Chondrocyte (in vitro differentiated cells): ENCODE results near the gene CAPG. TPM values are rescaled to one million over a fixed set of nuclear protein-coding genes. Genes with fewer than 3 reads are reported as not detected.

Experiments
- DNase-seq: peaks from one replicate; pipeline ENCODE4 v3.0.0; 2021; ENCODE audit warnings: mixed read lengths, low spot score
- H3K27ac Mint-ChIP-seq: one replicate; pipeline ENCODE4 v1.8.0; 2021; ENCODE audit warnings: mild to moderate bottlenecking, moderate library complexity, mixed read lengths; ENCODE audit not compliant: unreplicated experiment
- H3K27me3 Mint-ChIP-seq: 2 replicates; pipeline ENCODE4 v1.8.0; 2021; ENCODE audit warnings: low read depth, mixed read lengths
- H3K36me3 Mint-ChIP-seq: 2 replicates; pipeline ENCODE4 v1.8.0; 2021; ENCODE audit warnings: low read depth, mixed read lengths
- H3K4me1 Mint-ChIP-seq: 2 replicates; pipeline ENCODE4 v1.8.0; 2021; ENCODE audit warnings: low read depth, mild to moderate bottlenecking, mixed read lengths
- H3K4me3 Mint-ChIP-seq: one replicate; pipeline ENCODE4 v1.8.0; 2021; ENCODE audit warnings: mild to moderate bottlenecking, moderate library complexity, mixed read lengths; ENCODE audit not compliant: unreplicated experiment
- H3K9me3 Mint-ChIP-seq: 2 replicates; pipeline ENCODE4 v1.8.0; 2021; ENCODE audit warnings: low read depth, mixed read lengths
- total RNA-seq: library from RNA; stranded (reverse); gene quantifications from 3 replicates; pipeline ENCODE4 v1.2.1, GENCODE V29; 2021
- TF ChIP-seq, protein P1 (sequence below): fragments of 200-600 bp; sonication (generic); IDR thresholded peaks from 2 replicates; pipeline ENCODE4 v1.5.0; 2021; ENCODE audit warnings: antibody characterized with exemption, mild to moderate bottlenecking, moderate library complexity

The CAPG gene
- total RNA-seq, 1 donor from 2014 or later: 76.5 TPM

DNA sequence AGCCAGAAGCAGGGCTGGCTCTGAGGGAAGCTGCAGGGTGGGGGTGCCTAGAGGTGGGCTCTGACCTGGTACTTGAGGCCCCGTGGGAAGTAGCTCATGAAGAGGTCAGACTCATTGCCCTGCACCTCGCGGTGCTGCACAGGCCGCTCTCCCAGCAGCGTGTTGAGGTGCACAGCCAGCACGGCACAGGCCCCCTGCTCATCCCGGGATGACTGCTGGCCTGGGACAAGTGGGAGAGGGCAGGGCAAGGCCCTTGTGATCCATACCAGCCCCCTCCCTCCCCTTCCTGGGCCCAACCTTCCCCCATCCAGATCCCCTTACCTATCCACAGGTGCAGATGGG lies 8.7 kb downstream of the CAPG start:
- H3K36me3 Mint-ChIP-seq: peaks cover 16% of the 10 kb centered on the region
- H3K27me3 Mint-ChIP-seq: no peaks in the 10 kb centered on the region
- H3K4me1 Mint-ChIP-seq: peaks cover 19% of the 10 kb centered on the region
- TF ChIP-seq, protein P1, sequence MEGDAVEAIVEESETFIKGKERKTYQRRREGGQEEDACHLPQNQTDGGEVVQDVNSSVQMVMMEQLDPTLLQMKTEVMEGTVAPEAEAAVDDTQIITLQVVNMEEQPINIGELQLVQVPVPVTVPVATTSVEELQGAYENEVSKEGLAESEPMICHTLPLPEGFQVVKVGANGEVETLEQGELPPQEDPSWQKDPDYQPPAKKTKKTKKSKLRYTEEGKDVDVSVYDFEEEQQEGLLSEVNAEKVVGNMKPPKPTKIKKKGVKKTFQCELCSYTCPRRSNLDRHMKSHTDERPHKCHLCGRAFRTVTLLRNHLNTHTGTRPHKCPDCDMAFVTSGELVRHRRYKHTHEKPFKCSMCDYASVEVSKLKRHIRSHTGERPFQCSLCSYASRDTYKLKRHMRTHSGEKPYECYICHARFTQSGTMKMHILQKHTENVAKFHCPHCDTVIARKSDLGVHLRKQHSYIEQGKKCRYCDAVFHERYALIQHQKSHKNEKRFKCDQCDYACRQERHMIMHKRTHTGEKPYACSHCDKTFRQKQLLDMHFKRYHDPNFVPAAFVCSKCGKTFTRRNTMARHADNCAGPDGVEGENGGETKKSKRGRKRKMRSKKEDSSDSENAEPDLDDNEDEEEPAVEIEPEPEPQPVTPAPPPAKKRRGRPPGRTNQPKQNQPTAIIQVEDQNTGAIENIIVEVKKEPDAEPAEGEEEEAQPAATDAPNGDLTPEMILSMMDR: no peak
- H3K27ac Mint-ChIP-seq: no peak overlapping the region
- peak; percentile 78 for DNase-seq
- peaks cover 5% of the 10 kb centered on the region for H3K9me3 Mint-ChIP-seq
- no peak overlapping the region for H3K4me3 Mint-ChIP-seq

DNA sequence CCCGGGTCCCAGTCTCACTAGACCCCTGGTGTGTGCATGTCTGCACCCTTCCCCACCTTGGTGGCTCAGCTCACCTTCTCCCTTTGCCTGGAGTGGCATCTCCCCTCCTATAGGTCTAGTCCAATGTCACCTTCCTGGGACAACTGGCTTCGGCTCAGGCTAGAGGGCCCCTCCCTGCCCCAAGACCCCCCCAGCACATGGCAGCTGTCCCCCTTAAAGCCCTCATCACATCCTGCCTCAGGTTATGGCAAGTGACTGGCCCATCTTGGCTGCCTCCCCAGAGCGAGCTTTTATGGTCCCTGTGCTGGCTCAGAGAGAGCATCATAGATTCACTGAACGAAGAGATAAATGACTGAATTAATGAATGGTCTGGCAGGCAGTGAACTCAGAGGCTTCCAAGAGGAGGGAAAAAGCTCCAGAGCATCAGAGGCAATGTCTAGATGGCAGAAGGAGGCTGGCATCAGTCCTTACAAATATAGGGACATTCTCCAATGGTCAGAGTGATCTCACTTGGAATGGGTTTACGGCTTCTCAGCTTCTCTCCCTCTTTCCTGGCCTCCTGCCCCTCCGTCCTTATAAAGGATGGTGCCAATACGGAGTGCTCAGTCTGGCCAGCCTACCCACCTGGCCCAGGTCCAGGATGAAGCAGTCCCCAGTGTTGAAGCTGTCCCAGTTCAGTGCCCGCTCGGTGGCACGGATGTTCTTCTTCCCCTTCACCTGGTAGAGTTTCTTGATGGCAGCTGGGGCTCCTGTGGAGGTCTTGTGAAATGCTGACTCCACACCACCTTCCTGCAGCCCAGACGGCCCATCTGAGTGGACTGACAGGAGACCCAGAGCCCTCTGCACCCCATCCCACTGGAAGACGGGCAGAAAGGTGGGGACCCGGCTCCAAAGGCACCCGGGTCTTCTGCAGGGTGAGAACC lies 9.4 kb downstream of the CAPG start:
- Mint-ChIP-seq H3K4me3 (no peak overlapping the region), H3K27ac (no peak overlapping the region), H3K9me3 (peaks cover 5% of the 10 kb centered on the region), H3K27me3 (no peaks in the 10 kb centered on the region), H3K4me1 (peaks cover 17% of the 10 kb centered on the region), H3K36me3 (peaks cover 16% of the 10 kb centered on the region)
- TF ChIP-seq, protein P1: no peak
- no peak for DNase-seq

DNA sequence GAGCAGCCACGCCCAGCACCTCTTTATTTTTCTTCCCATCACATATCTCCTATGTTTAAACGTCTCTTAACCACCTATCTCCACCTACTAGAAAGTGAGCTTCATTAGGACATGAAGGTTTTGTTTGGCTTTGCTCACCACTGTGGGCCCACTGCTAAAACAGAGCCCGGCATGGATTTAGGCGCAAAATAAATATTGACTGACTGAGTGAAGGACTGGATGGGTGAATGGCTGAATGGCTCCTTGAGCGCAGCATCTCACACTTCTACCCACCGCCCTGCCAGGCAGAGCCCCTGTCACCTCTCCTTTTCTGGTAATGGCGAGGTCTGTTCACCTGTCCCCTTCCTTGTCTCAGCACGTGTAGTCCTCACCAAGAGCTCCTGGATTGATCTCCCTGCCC lies 10.1 kb downstream of the CAPG start:
- Mint-ChIP-seq H3K36me3 (peaks cover 16% of the 10 kb centered on the region), H3K27me3 (no peaks in the 10 kb centered on the region), H3K27ac (no peak overlapping the region), H3K4me1 (peaks cover 9% of the 10 kb centered on the region), H3K9me3 (peaks cover 5% of the 10 kb centered on the region), H3K4me3 (no peak overlapping the region)
- no peak for DNase-seq
- TF ChIP-seq, protein P1: no peak

DNA sequence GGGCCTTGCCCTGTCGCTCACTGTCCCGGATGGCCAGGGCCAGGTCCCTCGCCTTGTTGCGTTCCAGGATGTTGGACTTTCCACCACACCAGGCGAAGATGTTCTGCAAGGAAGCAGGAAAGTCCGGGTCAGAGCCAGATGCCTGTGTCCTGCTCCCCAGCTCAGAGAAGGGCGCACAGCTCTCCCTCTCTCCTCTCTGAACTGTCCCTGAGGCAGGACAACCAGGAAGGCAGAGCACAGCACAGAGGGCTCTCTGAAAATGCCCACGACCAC lies 11.0 kb downstream of the CAPG start:
- Mint-ChIP-seq H3K4me1 (peaks cover 5% of the 10 kb centered on the region), H3K27ac (no peak overlapping the region), H3K4me3 (no peak overlapping the region), H3K36me3 (peaks cover 16% of the 10 kb centered on the region), H3K27me3 (no peaks in the 10 kb centered on the region), H3K9me3 (peaks cover 5% of the 10 kb centered on the region)
- DNase-seq: no peak
- TF ChIP-seq, protein P1: no peak

DNA sequence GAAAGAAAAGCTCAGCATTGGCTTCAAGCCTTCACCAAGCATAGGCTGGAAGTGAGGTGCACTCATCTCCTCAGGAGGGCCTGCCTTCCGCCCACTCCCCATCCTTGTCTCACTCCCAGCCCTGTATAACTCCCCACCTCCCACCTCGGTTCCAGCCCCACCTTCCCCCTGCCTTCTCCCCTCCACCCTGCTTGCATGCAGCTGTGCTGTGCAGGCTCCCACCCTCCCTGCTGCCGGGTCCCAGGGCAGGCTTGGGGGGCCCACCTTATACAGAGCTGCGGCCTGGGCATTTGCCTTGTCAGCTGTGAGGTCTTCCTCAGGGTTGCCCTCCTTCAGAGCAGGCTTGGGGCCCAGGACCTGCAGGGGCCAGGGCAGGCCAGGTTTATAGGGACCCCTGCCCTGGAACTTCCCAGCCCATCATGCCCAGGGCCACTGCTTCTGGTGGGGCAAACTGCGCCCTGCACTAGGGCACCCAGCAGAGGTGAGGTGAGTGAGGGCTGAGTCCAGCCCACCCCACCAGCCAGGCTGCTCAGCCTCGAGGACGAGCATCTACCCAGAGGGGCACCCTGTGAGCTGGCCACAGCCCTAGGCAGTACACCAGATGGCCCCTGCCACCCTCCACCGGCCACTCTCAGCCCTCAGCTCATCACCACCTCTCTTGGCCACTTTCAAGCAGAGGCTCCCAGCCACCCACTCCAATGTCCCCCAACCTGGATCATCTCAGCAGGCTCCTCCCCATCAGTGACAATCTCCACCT lies 11.6 kb downstream of the CAPG start:
- TF ChIP-seq, protein P1: no peak
- DNase-seq: peak; percentile 71
- H3K27ac Mint-ChIP-seq: no peak overlapping the region
- no peaks in the 10 kb centered on the region for H3K27me3 Mint-ChIP-seq
- H3K4me3 Mint-ChIP-seq: no peak overlapping the region
- peaks cover 17% of the 10 kb centered on the region for H3K36me3 Mint-ChIP-seq
- H3K9me3 Mint-ChIP-seq: peaks cover 2% of the 10 kb centered on the region
- H3K4me1 Mint-ChIP-seq: peaks cover 5% of the 10 kb centered on the region
